NCI-H2227 treated with DMSO at 0.1 percent for 48 hours (cell line): ENCODE results near the gene MRGPRX3.

Experiments
- DNase-seq: peaks from one replicate; lab custom pipeline; 2025; lab: John Stamatoyannopoulos, UW

Gene MRGPRX3

DNA sequence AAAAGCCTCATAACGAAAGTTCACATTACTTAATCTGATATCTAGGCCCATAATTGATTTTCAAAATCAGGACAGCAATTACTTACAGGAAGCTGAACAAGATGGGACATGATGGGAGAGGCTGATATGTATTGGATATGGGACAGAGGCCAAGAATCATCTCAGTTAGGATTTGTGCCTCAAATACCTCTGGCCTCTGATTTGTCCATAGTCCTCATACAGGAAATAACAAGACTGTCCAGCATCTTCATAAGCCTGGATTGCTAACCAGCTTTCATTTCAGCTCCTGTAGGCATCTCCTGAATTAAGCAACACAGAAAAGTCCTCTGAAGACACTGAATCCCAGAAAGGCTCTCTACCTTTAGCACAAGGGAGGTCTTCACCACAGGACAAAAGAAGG lies 36.0 kb downstream of the MRGPRX3 start:
- no peak for DNase-seq

DNA sequence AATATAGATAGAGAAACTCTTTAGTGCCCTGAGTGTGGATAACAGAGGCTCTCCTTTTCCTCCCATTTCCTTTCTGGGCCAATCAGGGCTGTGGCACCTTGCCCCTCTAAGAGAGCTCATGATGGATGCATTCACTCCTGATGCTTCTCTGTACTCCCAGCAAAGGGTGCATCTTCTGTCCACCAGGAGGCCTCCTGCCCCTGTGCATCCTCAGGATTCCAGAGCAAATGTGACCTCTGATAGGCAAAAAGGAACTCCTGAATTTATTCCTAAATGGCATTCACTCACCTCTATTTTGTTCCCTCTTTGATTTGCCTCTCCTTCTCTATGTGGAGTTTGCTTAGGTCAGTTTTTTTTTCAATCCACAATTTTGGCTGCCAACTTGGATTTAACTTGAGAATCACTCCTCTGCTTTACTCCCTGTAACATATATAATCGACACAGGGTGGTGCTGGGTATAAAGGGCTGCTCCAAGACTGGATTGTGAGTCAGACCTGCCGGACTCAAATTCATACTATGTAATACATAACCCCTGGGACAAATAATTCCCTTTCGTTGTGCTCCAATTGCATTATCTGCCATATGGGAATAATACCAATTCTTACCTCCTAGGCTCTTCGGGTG lies 39.1 kb downstream of the MRGPRX3 start:
- DNase-seq: no peak

DNA sequence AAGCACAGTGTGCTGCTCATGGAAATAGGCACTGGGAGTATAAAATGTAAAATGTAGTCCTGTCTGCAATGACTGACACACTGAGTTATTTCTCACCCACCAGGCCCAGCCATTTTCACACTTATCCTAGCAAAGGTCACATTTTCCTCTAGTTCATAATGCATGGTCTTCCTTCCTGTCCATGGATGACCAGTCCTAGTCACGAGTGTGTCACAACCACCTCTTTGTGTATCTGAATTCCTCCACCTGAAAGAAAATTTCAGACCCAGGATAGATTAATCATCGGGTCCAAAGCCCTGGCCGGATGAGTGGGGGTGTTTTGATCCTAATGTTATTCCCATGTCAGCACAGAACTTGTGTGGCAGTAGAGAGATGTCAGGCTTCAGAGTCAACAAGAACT lies 40.3 kb downstream of the MRGPRX3 start, which contains the start of gene MRGPRX4:
MRGPRX4 (plus strand) TSS at position 172 of the 400 bp plus-strand sequence. CDS start 420 bp downstream, outside the sequence.
- DNase-seq: no peak

DNA sequence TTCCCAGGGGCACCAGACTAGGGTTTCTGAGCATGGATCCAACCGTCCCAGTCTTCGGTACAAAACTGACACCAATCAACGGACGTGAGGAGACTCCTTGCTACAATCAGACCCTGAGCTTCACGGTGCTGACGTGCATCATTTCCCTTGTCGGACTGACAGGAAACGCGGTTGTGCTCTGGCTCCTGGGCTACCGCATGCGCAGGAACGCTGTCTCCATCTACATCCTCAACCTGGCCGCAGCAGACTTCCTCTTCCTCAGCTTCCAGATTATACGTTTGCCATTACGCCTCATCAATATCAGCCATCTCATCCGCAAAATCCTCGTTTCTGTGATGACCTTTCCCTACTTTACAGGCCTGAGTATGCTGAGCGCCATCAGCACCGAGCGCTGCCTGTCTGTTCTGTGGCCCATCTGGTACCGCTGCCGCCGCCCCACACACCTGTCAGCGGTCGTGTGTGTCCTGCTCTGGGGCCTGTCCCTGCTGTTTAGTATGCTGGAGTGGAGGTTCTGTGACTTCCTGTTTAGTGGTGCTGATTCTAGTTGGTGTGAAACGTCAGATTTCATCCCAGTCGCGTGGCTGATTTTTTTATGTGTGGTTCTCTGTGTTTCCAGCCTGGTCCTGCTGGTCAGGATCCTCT lies 41.0 kb downstream of the MRGPRX3 start:
- DNase-seq: no peak
